HG02973 (cell line): Measurements from ENCODE around the gene UGT1A5.

ENCODE experiments used
- ATAC-seq: cut with Tn5 transposase; IDR thresholded peaks from one replicate; pipeline ENCODE4 v1.9.1; 2021; ENCODE audit warnings: moderate library complexity; ENCODE audit not compliant: unreplicated experiment

UGT1A5 gene

DNA sequence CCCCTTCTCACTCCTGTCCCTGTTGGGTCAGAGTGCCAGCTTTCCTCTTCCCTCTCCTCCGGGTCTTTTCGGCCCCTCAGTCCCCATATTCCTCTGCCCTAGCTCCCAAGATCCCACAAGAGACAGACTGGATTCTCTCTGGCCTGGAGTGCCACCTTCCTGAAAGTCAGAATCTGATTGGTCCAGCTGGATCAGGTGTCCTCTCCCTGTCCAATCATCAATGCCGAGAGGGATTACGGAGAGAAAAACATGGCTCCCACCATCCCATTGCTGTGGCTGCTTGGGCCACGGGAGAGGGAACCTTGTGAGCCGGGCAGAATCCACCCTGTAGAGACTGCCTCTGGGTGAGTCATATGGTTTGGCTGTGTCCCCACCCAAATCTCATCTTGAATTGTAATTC is 62.7 kb downstream of the UGT1A5 start:
- no peak for ATAC-seq

GRCh38 chr2:233778030-233778429 is 65.3 kb downstream of the UGT1A5 start, which contains the start of gene MROH2A:
MROH2A (plus strand) TSS chr2:233778330; CDS start chr2:233779359, 1,029 bp downstream.
- no peak for ATAC-seq

- ATAC-seq, result no peak
Observed at GRCh38 chr2:233779722-233780121, 67.0 kb downstream of the UGT1A5 start.

DNA sequence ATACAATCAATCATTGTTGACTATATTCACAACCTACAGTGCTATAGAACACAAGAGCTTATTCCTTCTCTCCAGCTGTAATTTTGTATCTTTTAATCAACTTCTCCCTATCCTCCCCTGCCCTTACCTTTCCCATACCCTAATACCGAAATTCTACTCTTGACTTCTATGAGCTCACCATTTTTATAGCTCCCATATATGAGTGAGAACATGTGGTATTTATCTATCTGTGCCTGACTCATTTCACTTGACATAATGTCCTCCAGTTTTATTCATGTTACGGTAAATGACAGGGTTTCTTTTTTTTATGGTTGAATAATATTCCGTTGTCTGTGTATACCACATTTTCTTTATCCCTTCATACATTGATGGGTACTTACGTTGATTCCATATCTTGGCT is 68.1 kb downstream of the UGT1A5 start:
- ATAC-seq, result no peak

GRCh38 chr2:233789554-233789953 is 76.8 kb downstream of the UGT1A5 start:
- ATAC-seq, result no peak

DNA sequence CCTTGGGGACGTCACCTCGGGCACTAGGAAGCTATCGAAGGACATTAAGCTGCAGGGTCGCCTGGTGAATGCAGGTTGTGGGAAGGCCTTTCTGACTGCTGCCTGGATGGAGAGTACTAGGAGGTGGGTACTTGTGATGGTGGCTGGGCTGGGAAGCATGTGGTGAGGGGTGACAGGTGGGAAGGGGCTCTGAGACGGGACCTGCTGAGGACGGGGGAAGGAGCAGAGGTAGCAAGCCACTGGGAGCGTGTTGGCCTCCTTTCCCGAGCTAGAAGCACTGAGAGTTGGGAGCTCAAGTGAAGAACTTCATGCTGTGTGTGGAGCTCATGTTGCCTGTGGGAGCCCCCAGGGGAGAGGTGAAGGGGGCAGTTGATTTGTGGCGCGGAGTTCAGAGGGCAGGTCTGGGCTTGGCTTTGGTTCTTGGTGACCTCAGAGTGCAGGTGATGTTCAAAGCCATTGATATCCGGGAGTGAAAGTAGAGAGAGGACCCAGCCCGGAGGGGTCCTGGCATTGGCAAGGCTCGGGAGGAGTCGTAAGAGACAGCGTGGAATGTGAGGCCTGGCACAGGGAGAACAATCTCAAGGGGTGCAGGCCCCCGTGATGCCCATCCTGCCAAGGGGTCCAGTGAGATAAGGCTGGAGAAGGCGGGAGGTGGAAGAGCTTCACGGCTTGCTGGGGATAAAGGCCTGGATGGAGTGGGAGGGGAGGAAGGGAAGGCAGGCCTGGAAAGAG is 78.6 kb downstream of the UGT1A5 start:
- ATAC-seq, result no peak

DNA sequence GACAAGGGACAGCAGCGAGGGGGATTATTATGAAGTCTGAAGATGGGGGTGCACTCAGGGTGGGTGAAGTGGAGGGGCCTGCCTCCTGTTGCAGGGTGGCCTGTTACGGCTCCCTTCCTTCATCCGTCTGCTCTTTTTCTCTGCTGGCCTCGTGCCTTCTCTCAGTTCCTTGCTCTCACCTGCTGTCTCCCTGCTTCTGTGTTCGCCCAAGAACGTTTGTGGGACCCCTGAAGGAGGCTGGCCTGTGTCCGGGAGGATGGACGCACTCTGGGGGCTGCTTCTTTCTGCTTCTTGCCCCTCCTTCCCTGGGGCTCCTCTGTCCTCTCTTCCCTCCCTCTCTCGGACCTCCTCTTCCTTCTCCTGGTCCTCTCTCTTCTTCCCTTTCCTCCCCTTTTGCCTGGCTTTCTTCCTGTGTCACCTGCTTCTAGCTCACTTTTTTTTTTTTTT is 79.2 kb downstream of the UGT1A5 start:
- no peak for ATAC-seq

- ATAC-seq, result no peak
Observed at GRCh38 chr2:233792720-233793119, 80.0 kb downstream of the UGT1A5 start.

GRCh38 chr2:233793465-233794127 is 80.9 kb downstream of the UGT1A5 start:
- ATAC-seq, result no peak

DNA sequence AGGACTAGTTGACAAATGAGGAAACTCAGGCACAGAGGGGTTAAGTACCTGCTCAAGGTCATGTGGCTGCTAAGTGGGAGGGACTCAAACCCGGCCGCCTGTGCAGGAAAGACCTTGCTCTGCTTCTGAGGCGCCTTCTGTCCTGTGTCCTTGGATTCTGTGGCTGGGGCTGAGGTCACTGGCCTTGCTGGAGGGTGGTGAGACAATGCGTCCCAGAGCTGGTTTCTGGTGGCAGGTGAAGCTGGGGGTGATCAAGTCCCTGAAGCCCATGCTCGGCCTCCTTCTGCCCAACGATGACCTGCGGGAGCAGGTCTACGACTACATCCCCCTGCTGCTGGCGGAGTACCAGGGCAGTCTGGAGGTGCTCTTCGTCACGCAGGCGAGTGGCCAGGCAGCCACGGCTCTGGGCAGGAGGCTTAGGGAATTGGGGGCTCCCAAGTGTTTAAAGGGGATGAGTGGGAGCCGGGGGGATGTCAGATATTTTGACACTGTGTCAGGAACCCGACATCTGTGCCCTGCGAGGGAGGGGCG is 81.5 kb downstream of the UGT1A5 start:
- no peak for ATAC-seq

DNA sequence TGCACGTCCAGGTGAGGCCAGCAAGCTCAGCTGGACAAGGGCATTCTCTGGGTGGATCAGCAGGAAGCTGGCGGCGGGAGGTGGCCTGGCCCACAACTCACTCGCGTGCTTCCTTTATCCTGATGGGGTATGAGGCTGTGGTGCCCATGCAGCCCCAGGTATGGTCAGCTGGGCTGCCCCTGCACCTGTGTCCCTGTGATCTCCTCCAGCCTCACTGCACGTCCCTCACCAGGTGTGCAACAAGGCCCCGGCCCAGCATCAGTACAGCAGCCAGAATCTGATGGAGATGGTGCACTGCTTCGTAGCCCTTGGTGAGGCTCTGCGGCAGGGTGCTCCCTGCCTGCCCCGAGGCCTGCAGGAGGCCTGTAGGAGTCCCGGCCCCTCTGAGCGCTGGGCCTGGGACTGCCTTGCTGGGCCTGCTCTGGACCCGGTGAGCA is 83.0 kb downstream of the UGT1A5 start:
- ATAC-seq, result no peak

GRCh38 chr2:233796254-233796653 is 83.5 kb downstream of the UGT1A5 start:
- ATAC-seq, result no peak

- no peak for ATAC-seq
Observed at GRCh38 chr2:233798335-233799086, 85.8 kb downstream of the UGT1A5 start.

- ATAC-seq, result no peak
Observed at GRCh38 chr2:233799087-233799665, 86.5 kb downstream of the UGT1A5 start.

- ATAC-seq, result no peak
Observed at GRCh38 chr2:233799716-233800115, 87.0 kb downstream of the UGT1A5 start.

- no peak for ATAC-seq
Observed at GRCh38 chr2:233800208-233800607, 87.5 kb downstream of the UGT1A5 start.

- no peak for ATAC-seq
Observed at GRCh38 chr2:233801357-233802131, 88.8 kb downstream of the UGT1A5 start.

DNA sequence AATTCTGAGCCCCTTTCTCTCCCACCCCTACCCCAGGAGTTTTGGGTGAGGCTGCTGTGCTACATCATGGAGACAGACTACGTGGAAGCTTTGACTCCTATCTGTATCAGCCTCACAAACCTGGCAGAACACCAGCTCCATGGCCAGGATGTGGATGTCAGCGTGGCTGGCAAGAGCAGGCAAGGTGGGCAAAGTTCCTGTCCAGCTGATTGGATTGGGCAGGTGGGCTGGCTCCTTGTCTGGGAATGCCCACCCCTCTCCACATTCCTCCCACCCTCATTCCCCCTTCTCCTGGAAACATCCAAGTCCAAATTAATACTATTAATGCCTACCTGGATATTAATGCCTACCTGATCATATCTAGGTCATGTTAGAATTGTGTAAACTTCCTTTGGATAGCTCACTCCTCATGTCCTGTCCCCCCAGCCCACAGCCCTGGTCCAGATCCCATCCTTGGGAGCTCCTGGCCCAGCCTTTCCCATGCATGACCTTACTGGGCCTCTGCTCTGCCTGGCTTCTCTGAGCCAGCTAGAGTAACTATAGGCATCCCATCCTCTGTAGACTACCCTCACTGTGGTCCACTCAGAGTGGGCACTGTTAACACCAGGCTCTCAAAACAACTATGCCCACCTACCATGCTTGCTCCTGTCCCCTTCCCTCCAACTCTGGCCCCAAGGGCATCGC is 89.6 kb downstream of the UGT1A5 start:
- ATAC-seq, result no peak

GRCh38 chr2:233803292-233803911 is 90.7 kb downstream of the UGT1A5 start:
- ATAC-seq, result no peak
